Middle frontal gyrus (tissue), 1 donor: ENCODE measurements around the gene NDUFAF2.
"Not testable (repeated sequence)": the region's sequence is repeated elsewhere in the genome, so short reads cannot be mapped to it uniquely, and the experiment has no call there.

Source experiments
- DNase-seq: peaks from one replicate; pipeline ENCODE4 v3.0.0-alpha.2; 2015; ENCODE audit warnings: low spot score; ENCODE audit errors: extremely low spot score

The NDUFAF2 gene

DNA sequence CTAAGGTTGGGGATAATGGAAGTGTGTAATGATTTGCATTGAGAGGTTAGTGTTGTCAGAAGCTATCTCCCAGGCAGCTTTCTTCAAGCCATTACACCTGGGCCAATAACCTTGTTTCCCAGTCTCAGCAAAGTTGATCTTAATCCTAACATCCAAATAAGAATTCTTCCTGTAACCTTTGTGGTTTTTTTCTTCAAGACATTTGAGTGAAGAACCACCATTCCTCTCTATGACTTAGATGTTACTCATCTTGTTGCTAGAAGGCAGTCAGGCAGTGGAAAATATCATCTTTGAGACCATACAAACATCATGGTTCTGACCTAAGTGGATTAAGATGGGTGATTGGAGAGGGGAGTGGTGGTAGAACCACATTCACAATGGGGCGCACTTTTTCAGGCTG, 103.5 kb downstream of the NDUFAF2 start:
- DNase-seq, result no peak

DNA sequence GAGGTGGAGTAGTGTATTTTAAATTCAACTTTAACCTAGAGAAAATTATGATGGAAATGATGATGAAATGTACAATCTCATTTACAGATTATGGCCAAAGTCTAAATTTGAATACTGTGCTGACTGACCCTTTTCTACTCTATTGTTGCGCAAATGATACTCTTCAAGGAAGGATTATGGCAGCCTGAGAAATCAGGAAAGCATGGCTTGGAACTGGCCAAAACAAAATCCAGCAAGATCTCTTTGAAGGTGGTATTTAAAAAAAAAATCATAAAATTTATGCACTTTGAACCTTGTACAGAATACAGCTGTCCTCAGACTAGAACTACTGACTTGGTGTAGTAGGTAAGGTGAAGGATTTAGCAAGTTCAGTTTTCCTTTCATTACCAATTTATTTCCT, 105.3 kb downstream of the NDUFAF2 start:
- no peak for DNase-seq

GRCh38 chr5:61051267-61051666, 106.3 kb downstream of the NDUFAF2 start:
- DNase-seq, result no peak

DNA sequence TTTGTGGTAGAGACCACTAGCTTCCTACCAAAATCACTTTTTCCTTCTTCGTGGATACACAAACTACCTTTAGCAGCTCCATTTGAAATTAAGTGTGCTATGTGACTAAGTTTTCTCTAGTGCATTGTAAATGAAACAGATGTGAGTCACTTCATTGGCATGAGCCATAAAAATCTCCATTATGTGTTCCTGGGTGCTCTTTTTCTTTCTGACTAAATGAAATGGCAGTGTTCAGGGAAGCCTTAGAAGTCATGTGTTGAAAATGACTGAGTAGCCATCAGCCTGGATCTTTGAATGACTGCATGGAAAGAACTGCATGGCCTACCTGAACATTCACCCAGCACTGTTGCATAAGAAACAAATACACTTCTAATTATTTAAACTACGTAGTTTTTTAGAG, 107.9 kb downstream of the NDUFAF2 start:
- DNase-seq, result no peak

DNA sequence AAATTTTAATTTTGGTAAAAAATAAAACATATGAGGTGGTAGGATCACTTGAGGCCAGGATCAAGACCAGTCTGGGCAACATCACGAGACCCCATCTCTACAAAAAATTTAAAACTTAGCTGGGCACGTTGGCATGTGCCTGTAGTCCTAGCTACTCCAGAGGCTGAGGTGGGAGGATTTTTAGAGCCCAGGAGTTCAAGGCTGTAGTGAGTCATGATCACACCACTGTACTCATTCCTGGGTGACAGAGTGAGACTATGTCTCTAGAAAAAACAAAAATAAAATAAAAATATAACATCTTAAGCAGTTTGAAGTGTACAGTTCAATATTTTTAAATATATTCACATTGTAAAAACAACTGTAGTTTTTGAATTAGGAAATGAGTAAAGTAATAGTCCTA, 108.9 kb downstream of the NDUFAF2 start:
- DNase-seq, result no peak

DNA sequence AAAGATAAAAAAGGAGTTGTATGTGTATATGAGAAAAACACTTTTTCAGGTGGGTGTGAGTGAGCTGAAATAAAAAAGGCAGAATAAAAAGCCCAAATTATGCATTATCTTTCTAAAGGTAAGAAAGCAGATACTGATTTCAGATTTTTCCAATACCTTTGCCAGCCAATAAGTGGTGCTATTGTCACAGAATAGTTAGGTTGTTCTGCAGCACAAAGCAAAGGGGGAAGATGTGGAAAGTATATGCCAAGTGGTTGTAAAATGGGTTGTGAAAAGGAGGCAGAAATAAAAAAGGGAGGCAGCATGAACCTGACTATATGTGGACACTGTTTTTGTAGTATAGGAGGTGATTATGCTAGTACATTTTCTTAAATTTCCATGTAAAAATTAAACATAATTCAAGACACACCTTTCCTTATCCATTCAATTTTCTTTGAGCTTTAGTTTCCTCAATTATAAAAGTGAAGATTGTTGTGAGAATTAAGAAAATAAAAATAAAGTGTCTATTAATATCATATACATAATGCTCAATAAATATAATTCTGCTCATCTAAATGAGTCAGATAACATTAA, 110.5 kb downstream of the NDUFAF2 start:
- no peak for DNase-seq

GRCh38 chr5:61059499-61059898, 114.5 kb downstream of the NDUFAF2 start:
- no peak for DNase-seq

GRCh38 chr5:61069150-61069549, 124.1 kb downstream of the NDUFAF2 start:
- no peak for DNase-seq

DNA sequence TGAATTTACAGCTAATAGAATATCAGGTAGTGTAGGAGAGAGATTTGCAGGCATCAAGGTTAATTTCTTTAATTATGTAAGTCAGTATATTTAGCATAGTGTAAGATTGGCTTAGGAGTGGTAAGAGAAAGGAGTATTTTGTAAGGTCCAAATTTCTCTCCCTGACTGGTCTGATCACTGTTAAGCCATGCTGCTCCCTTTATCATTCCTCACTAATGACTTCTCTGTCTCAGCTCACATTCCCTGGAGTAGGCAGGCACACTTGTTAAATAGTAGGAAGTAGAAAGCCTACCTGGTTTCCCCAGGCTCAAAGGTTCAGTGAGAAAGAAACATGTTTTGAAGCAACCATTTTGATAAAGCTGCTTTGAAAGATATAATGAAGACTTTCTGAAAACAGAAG, 126.5 kb downstream of the NDUFAF2 start:
- DNase-seq, result no peak

- DNase-seq, result no peak
Measured at GRCh38 chr5:61076626-61077025, 131.6 kb downstream of the NDUFAF2 start.

- DNase-seq, result no peak
Measured at GRCh38 chr5:61081741-61082140, 136.7 kb downstream of the NDUFAF2 start.

GRCh38 chr5:61082516-61083280, 137.7 kb downstream of the NDUFAF2 start:
- no peak for DNase-seq

GRCh38 chr5:61084658-61085057, 139.7 kb downstream of the NDUFAF2 start:
- no peak for DNase-seq

- no peak for DNase-seq
Measured at GRCh38 chr5:61085885-61086284, 140.9 kb downstream of the NDUFAF2 start.

DNA sequence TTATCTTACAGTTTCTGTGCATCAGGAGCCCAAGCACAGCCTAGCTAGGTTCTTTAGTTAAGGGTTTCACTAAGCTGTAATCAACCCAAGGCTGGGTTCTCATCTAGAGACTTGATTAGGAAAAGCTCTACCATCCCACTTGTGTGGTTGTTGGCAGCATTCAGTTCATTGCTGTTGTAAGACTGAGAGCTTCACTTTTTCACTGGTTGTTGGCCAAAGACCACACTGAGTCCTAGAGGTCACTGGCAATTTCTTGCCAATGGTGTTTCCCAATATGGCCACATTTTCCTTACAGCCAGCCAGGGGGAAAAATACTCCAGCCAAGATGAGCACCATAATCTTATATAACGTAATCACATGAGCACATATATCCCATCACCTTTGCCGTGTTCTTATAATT, 142.9 kb downstream of the NDUFAF2 start:
- DNase-seq, result no peak

- DNase-seq, result no peak
Measured at GRCh38 chr5:61089351-61089750, 144.3 kb downstream of the NDUFAF2 start.

DNA sequence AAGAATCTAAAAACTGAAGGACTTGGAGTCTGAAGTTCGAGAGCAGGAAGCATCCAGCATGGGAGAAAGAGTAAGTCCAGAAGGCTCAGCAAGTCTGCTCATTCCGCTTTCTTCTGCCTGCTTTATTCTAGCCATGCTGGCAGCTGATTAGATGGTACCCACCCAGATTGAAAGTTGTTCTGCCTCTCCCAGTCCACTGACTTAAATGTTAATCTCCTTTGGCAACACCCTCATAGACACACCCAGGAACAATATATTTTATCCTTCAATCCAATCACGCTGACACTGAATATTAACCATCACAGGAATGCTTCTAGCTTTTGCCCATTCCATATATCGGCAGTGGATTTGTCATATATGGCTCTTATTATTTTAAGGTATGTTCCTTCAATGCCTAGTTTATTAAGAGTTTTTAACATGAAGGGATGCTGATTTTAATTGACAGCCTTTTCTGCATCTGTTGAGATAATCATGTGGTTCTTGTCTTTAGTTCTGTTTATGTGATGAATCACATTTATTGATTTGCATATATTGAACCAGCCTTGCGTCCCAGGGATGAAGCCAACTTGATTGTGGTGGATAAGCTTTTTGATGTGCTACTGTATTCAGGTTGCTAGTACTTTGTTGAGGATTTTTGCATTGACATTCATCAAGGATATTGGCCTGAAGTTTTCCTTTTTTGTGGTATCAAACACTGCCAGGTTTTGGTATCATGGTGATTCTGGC, 148.2 kb downstream of the NDUFAF2 start:
- DNase-seq, result not testable (repeated sequence)

GRCh38 chr5:61097465-61097864, 152.5 kb downstream of the NDUFAF2 start:
- DNase-seq, result no peak

- no peak for DNase-seq
Measured at GRCh38 chr5:61098251-61098995, 153.4 kb downstream of the NDUFAF2 start.

GRCh38 chr5:61100437-61100836, 155.4 kb downstream of the NDUFAF2 start:
- DNase-seq, result no peak

- no peak for DNase-seq
Measured at GRCh38 chr5:61114441-61114840, 169.4 kb downstream of the NDUFAF2 start.

GRCh38 chr5:61115968-61116367, 171.0 kb downstream of the NDUFAF2 start:
- DNase-seq, result no peak
